Testis (tissue), 2 donors: ENCODE measurements around the gene SEPTIN8.

Source experiments
- POLR2A ChIP-seq: fragments of 450-650 bp; IDR thresholded peaks from one replicate; pipeline ENCODE4 v1.6.1; 2017; ENCODE audit warnings: antibody characterized with exemption, mild to moderate bottlenecking, moderate library complexity
- TF ChIP-seq, protein P1 (sequence below), 3 experiments: fragments of 450-650 bp in 2 of 3; fragments of 200-600 bp in 1 of 3; sonication (generic) in 1 of 3; IDR thresholded peaks; one replicate each; pipeline ENCODE4 v1.5.1; 2016 to 2019; ENCODE audit warnings: antibody characterized with exemption in 3 of 3, mild to moderate bottlenecking in 2 of 3, moderate library complexity in 1 of 3

DNA sequence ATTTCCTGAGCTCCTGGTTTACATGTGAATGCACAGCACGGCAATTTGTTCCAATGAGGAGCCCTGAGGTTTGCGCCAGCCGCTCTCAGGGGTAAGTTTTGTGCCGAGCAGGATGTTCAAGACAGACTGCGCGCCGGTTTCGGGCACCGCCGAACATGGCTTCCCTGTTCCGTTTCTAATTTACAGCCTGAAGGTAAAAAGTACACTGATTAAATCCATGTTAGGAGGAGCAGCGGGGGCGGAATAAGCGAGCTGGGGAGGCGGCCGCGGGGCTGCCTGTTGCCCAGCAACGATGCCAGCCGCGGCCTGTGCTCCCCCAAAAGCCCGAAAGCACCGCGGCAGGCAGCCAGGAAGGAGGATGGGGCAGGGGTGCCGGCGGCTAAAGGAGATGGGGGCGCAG lies 42.4 kb upstream of the SEPTIN8 start:
- TF ChIP-seq, protein P1, sequence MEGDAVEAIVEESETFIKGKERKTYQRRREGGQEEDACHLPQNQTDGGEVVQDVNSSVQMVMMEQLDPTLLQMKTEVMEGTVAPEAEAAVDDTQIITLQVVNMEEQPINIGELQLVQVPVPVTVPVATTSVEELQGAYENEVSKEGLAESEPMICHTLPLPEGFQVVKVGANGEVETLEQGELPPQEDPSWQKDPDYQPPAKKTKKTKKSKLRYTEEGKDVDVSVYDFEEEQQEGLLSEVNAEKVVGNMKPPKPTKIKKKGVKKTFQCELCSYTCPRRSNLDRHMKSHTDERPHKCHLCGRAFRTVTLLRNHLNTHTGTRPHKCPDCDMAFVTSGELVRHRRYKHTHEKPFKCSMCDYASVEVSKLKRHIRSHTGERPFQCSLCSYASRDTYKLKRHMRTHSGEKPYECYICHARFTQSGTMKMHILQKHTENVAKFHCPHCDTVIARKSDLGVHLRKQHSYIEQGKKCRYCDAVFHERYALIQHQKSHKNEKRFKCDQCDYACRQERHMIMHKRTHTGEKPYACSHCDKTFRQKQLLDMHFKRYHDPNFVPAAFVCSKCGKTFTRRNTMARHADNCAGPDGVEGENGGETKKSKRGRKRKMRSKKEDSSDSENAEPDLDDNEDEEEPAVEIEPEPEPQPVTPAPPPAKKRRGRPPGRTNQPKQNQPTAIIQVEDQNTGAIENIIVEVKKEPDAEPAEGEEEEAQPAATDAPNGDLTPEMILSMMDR (IDR thresholded peaks at IDR 0.05), result no peak
- TF ChIP-seq POLR2A, result no peak
